WTC11 (cell line): ENCODE data around the gene NBAS.

ENCODE experiments used
- AFF4 ChIP-seq: sonication (generic); formaldehyde crosslinking; IDR thresholded peaks from 2 replicates; pipeline ENCODE4 v1.8.1; 2023; ENCODE audit warnings: mild to moderate bottlenecking, missing genetic modification reagents, borderline replicate concordance
- ATF2 ChIP-seq: sonication (generic); formaldehyde crosslinking; IDR thresholded peaks from 2 replicates; pipeline ENCODE4 v1.8.1; 2022; ENCODE audit warnings: low read depth, missing genetic modification reagents, borderline replicate concordance
- CTCF ChIP-seq: fragments of 200-600 bp; IDR thresholded peaks from 2 replicates; pipeline ENCODE4 v1.8.0; 2022; ENCODE audit warnings: antibody characterized with exemption
- FOXP4 ChIP-seq: sonication (generic); formaldehyde crosslinking; IDR thresholded peaks from 2 replicates; pipeline ENCODE4 v1.8.0; 2022; ENCODE audit warnings: mild to moderate bottlenecking, missing genetic modification reagents
- IRF2 ChIP-seq: sonication (generic); formaldehyde crosslinking; IDR thresholded peaks from 2 replicates; pipeline ENCODE4 v1.8.0; 2022; ENCODE audit warnings: low read depth, missing genetic modification reagents, borderline replicate concordance
- JUN ChIP-seq: sonication (generic); formaldehyde crosslinking; IDR thresholded peaks from 2 replicates; pipeline ENCODE4 v1.8.0; 2023; ENCODE audit warnings: mild to moderate bottlenecking, missing genetic modification reagents
- MAX ChIP-seq: sonication (generic); formaldehyde crosslinking; IDR thresholded peaks from 2 replicates; pipeline ENCODE4 v1.8.0; 2022; ENCODE audit warnings: mild to moderate bottlenecking, missing genetic modification reagents
- NR1H2 ChIP-seq: sonication (generic); formaldehyde crosslinking; IDR thresholded peaks from 2 replicates; pipeline ENCODE4 v1.9.0; 2021; ENCODE audit warnings: mild to moderate bottlenecking, moderate library complexity, missing genetic modification reagents
- ZMAT4 ChIP-seq: fragments of 250-450 bp; sonication (Bioruptor Pico); IDR thresholded peaks from 2 replicates; pipeline ENCODE4 v1.9.0; 2021; ENCODE audit warnings: mild to moderate bottlenecking

GRCh38 chr2:15149063-15149462, 412.1 kb downstream of the NBAS start:
- no peak for TF ChIP-seq ZMAT4 (CRISPR knock-in tag)
- TF ChIP-seq ATF2, result no peak
- no peak for TF ChIP-seq CTCF
- TF ChIP-seq AFF4 (CRISPR knock-in tag), result no peak
- no peak for TF ChIP-seq FOXP4 (CRISPR knock-in tag)
- TF ChIP-seq JUN (CRISPR knock-in tag), result no peak
- TF ChIP-seq MAX, result no peak
- no peak for TF ChIP-seq IRF2 (CRISPR knock-in tag)
- TF ChIP-seq NR1H2 (CRISPR knock-in tag), result no peak
